ENCODE results near the gene L3MBTL2. TPM values are rescaled to one million over a fixed set of nuclear protein-coding genes. Genes with fewer than 3 reads are reported as not detected.

L3MBTL2 gene
- total RNA-seq, 1 experiment from 2014 or later = 27.0 TPM

- no peak for TF ChIP-seq CTCF (IDR thresholded peaks at IDR 0.05; ENCODE audit: unreplicated experiment)
- TSS peak; percentile 25 for BruUV-seq (replicated peaks)
- Mint-ChIP-seq H3K9me3 (ENCODE audit: low read depth, unreplicated experiment) (no peaks in the 10 kb centered on the region), H3K36me3 (ENCODE audit: insufficient read depth, unreplicated experiment) (peaks cover 88% of the 10 kb centered on the region), H3K27ac (ENCODE audit: unreplicated experiment) (no peak overlapping the region), H3K27me3 (ENCODE audit: unreplicated experiment) (no peaks in the 10 kb centered on the region), H3K4me3 (ENCODE audit: low read depth, unreplicated experiment) (no peak overlapping the region), H3K4me1 (ENCODE audit: low read depth, unreplicated experiment) (no peaks in the 10 kb centered on the region)
- CTCF ChIA-PET = no interaction called here
- no peak for DNase-seq
- intact Hi-C loops (cut with micrococcal nuclease; ENCODE audit: unreplicated experiment) = no loop called here
Measured at GRCh38 chr22:41245917-41246499, 40.9 kb downstream of the L3MBTL2 start.

DNA sequence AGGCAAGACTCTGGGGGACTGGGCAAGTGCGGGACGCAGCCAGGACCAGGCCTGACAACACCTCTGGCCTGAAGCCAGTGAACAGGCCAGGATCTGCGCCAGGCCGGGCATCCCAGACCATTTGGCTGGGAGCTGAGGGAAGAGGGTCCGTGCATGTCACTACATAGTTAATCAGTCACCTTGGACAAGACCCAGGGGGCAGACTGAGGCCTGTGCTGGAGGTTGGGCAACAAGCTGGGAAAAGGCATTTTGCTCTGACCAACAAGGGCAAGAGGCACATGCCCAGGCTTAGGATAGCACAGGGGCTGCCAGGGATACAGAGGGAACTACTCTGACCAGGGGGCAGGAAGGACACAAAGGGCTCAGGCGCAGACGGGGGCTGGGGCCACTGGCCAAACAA is 42.6 kb downstream of the L3MBTL2 start:
- Mint-ChIP-seq H3K27me3 (ENCODE audit: unreplicated experiment) (no peaks in the 10 kb centered on the region), H3K9me3 (ENCODE audit: low read depth, unreplicated experiment) (no peaks in the 10 kb centered on the region), H3K4me1 (ENCODE audit: low read depth, unreplicated experiment) (no peaks in the 10 kb centered on the region), H3K4me3 (ENCODE audit: low read depth, unreplicated experiment) (no peak overlapping the region), H3K36me3 (ENCODE audit: insufficient read depth, unreplicated experiment) (peaks cover 95% of the 10 kb centered on the region), H3K27ac (ENCODE audit: unreplicated experiment) (no peak overlapping the region)
- intact Hi-C loops (cut with micrococcal nuclease; ENCODE audit: unreplicated experiment) = no loop called here
- no TSS peak for BruUV-seq (replicated peaks)
- no peak for TF ChIP-seq CTCF (IDR thresholded peaks at IDR 0.05; ENCODE audit: unreplicated experiment)
- DNase-seq = no peak
- CTCF ChIA-PET = interaction anchor here (0.6 kb wide), 1 partner anchor 282 kb away, joined by 3 read pairs; no protein-coding TSS in a partner anchor

GRCh38 chr22:41248314-41248713 is 43.2 kb downstream of the L3MBTL2 start:
- intact Hi-C loops (cut with micrococcal nuclease; ENCODE audit: unreplicated experiment) = no loop called here
- peaks cover 95% of the 10 kb centered on the region for H3K36me3 Mint-ChIP-seq (ENCODE audit: insufficient read depth, unreplicated experiment)
- no TSS peak for BruUV-seq (replicated peaks)
- CTCF ChIA-PET = no interaction called here
- no peaks in the 10 kb centered on the region for H3K9me3 Mint-ChIP-seq (ENCODE audit: low read depth, unreplicated experiment)
- no peak for DNase-seq
- no peak for TF ChIP-seq CTCF (IDR thresholded peaks at IDR 0.05; ENCODE audit: unreplicated experiment)
- H3K4me1 Mint-ChIP-seq (ENCODE audit: low read depth, unreplicated experiment) = no peaks in the 10 kb centered on the region
- H3K27ac Mint-ChIP-seq (ENCODE audit: unreplicated experiment) = no peak overlapping the region
- H3K27me3 Mint-ChIP-seq (ENCODE audit: unreplicated experiment) = no peaks in the 10 kb centered on the region
- no peak overlapping the region for H3K4me3 Mint-ChIP-seq (ENCODE audit: low read depth, unreplicated experiment)

GRCh38 chr22:41248758-41249157 is 43.6 kb downstream of the L3MBTL2 start:
- H3K36me3 Mint-ChIP-seq (ENCODE audit: insufficient read depth, unreplicated experiment) = peaks cover 95% of the 10 kb centered on the region
- no peaks in the 10 kb centered on the region for H3K27me3 Mint-ChIP-seq (ENCODE audit: unreplicated experiment)
- DNase-seq = no peak
- intact Hi-C loops (cut with micrococcal nuclease; ENCODE audit: unreplicated experiment) = no loop called here
- no peak for TF ChIP-seq CTCF (IDR thresholded peaks at IDR 0.05; ENCODE audit: unreplicated experiment)
- H3K4me1 Mint-ChIP-seq (ENCODE audit: low read depth, unreplicated experiment) = no peaks in the 10 kb centered on the region
- no peak overlapping the region for H3K4me3 Mint-ChIP-seq (ENCODE audit: low read depth, unreplicated experiment)
- no TSS peak for BruUV-seq (replicated peaks)
- CTCF ChIA-PET = no interaction called here
- H3K9me3 Mint-ChIP-seq (ENCODE audit: low read depth, unreplicated experiment) = no peaks in the 10 kb centered on the region
- no peak overlapping the region for H3K27ac Mint-ChIP-seq (ENCODE audit: unreplicated experiment)
